HUES64 (cell line): Measurements from ENCODE around the gene CIDEA.

Experiments
- H3K27ac ChIP-seq: 2 replicates; pipeline ENCODE4 v1.7.0; 2013; ENCODE audit warnings: low read depth, low read length, inconsistent platforms
- H3K27me3 ChIP-seq: 2 replicates; pipeline ENCODE4 v1.6.1; 2013; ENCODE audit warnings: mild to moderate bottlenecking, low read length; ENCODE audit not compliant: insufficient read depth
- H3K36me3 ChIP-seq: 2 replicates; pipeline ENCODE4 v1.6.1; 2013; ENCODE audit warnings: mild to moderate bottlenecking, low read length; ENCODE audit not compliant: insufficient read depth
- H3K4me1 ChIP-seq: 2 replicates; pipeline ENCODE4 v1.6.1; 2013; ENCODE audit warnings: mild to moderate bottlenecking, low read length, moderate library complexity; ENCODE audit not compliant: insufficient read depth
- H3K4me3 ChIP-seq: 2 replicates; pipeline ENCODE4 v1.5.1; 2013; ENCODE audit warnings: mild to moderate bottlenecking, low read length, moderate library complexity
- H3K9ac ChIP-seq: 2 replicates; pipeline ENCODE4 v1.6.1; 2013; ENCODE audit warnings: mild to moderate bottlenecking, low read depth, low read length
- H3K9me3 ChIP-seq: 2 replicates; pipeline ENCODE4 v1.6.1; 2013; ENCODE audit warnings: low read depth, low read length; ENCODE audit not compliant: insufficient read depth
- WGBS: fragments of 150-250, 120-280 bp; methylation state at CpG from one replicate; pipeline ENCODE4 v1.1.7; 2013; ENCODE audit warnings: missing lambda C conversion rate; 5-methylcytosine and 5-hydroxymethylcytosine counted together

CIDEA gene

GRCh38 chr18:12312976-12313375, 58.8 kb downstream of the CIDEA start:
- peaks cover 10% of the 10 kb centered on the region; the same call in 1 of the 2 replicates for H3K27me3 ChIP-seq
- H3K36me3 ChIP-seq: peaks cover 78% of the 10 kb centered on the region
- H3K4me3 ChIP-seq: no peak overlapping the region
- H3K27ac ChIP-seq: no peak overlapping the region
- peaks cover 9% of the 10 kb centered on the region; the same call in 1 of the 2 replicates for H3K9me3 ChIP-seq
- peaks cover 12% of the 10 kb centered on the region for H3K4me1 ChIP-seq
- no peak overlapping the region for H3K9ac ChIP-seq

- Histone ChIP-seq H3K27me3 (peaks cover 7% of the 10 kb centered on the region; the same call in 1 of the 2 replicates), H3K36me3 (peaks cover 85% of the 10 kb centered on the region), H3K9ac (no peak overlapping the region), H3K27ac (no peak overlapping the region), H3K4me3 (no peak overlapping the region), H3K9me3 (peaks cover 9% of the 10 kb centered on the region; the same call in 1 of the 2 replicates), H3K4me1 (peaks cover 12% of the 10 kb centered on the region)
- WGBS: 83% methylated on average over 5 of the region's 5 CpGs
Observed at GRCh38 chr18:12313530-12314245, 59.5 kb downstream of the CIDEA start.

DNA sequence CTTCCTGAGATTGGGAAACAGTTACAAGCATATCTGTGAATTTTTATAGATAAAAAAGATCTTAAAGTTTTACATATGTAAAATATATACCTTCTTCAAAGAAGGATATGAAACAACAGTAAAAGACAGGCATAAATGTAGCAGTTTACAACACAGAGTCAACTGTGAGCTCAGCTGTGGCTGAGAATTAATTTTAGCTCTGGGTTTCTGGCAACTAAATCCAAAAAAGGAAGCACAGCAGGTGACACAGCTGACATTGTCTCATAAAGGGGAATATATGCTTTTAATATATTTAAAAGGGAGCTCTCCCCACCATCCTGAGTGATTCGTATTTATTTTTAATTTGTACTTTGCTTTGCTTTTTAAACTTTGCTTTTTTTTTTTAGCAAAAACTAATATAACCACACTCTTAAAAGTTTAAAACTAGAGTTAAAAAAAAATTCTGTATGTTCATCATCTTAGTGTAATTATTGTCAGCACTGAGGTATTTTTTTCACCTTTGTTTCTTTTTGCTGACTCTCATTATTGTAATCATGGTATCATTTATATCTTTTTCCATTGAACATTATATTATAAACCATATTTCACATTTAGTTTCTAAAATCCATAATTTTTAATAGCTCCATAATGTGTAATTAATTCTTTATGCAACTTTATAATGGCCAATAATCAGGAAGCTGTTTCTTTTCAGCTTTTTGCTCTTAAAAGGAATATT, 60.6 kb downstream of the CIDEA start:
- Histone ChIP-seq H3K9me3 (peaks cover 9% of the 10 kb centered on the region; the same call in 1 of the 2 replicates), H3K27ac (no peak overlapping the region), H3K27me3 (no peaks in the 10 kb centered on the region), H3K9ac (no peak overlapping the region), H3K4me1 (peaks cover 7% of the 10 kb centered on the region; the same call in 1 of the 2 replicates), H3K4me3 (no peak overlapping the region), H3K36me3 (peaks cover 87% of the 10 kb centered on the region)
- WGBS: no CpG with 5 or more reads among the region's 1 CpG

GRCh38 chr18:12315490-12315889, 61.3 kb downstream of the CIDEA start:
- peaks cover 87% of the 10 kb centered on the region for H3K36me3 ChIP-seq
- 88% methylated on average over 9 of the region's 10 CpGs for WGBS
- no peak overlapping the region for H3K27ac ChIP-seq
- peaks cover 9% of the 10 kb centered on the region; the same call in 1 of the 2 replicates for H3K9me3 ChIP-seq
- peaks cover 5% of the 10 kb centered on the region; the same call in 1 of the 2 replicates for H3K4me1 ChIP-seq
- H3K9ac ChIP-seq: no peak overlapping the region
- no peak overlapping the region for H3K4me3 ChIP-seq
- no peaks in the 10 kb centered on the region for H3K27me3 ChIP-seq

DNA sequence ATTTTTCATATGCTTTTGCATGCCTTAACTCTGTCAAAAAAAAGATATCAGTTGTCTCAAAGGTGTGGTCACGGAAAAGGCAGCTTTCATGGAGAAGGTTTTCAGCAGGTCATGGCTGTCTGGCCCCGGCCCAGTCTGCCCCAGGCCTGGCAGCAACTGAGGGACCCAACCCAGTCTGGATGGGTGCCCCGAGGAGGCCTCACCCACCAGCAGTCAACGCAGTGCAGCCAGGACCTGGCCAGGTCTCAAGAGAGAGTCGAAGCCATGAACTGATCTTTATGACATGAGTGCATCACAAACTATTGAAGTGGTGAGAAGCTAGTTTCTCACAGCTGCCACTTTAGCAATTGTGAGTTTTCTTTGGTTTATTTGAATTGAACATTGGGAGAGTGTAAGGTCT, 61.8 kb downstream of the CIDEA start:
- 94% methylated on average over 5 of the region's 5 CpGs for WGBS
- Histone ChIP-seq H3K9ac (no peak overlapping the region), H3K36me3 (peaks cover 87% of the 10 kb centered on the region), H3K9me3 (peaks cover 9% of the 10 kb centered on the region; the same call in 1 of the 2 replicates), H3K27ac (no peak overlapping the region), H3K4me3 (no peak overlapping the region), H3K27me3 (no peaks in the 10 kb centered on the region), H3K4me1 (peaks cover 5% of the 10 kb centered on the region; the same call in 1 of the 2 replicates)

DNA sequence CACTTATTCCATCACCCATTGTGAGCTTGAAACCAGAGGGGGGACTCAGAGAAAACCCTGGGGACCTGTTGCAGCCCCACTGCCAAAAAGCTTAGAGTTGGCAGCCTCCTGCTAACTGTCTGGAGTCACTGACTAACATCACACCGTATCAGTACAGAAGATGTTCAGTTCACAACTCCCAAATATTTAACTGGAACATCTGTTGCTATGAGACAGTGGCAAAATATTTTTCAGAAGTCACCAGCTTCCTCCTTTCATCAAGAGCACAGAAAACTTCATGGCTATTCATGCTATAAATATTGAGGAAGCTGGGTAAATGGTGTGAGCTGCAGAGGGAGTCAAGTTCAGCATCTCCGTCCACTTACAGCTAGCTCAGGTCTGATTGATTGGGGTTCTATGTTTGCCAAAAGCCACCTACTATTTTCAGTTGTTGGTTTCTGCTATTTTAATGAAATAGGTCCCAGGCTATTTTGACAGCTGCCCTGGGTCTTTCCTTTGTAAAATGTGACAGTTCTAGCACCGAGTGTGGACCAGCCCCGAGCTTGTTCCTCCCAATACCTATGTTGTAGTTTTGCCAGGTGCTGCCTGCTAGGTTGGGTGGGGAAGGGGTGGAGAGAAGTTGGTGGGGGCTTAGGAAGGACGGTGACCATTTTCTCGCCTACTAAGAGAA, 63.6 kb downstream of the CIDEA start:
- 93% methylated on average over 6 of the region's 6 CpGs for WGBS
- Histone ChIP-seq H3K9me3 (no peaks in the 10 kb centered on the region), H3K27me3 (no peaks in the 10 kb centered on the region), H3K4me3 (no peak overlapping the region), H3K9ac (no peak overlapping the region), H3K27ac (no peak overlapping the region), H3K4me1 (peaks cover 5% of the 10 kb centered on the region; the same call in 1 of the 2 replicates), H3K36me3 (peaks cover 86% of the 10 kb centered on the region)

- H3K27me3 ChIP-seq: no peaks in the 10 kb centered on the region
- H3K27ac ChIP-seq: no peak overlapping the region
- H3K4me3 ChIP-seq: no peak overlapping the region
- no peaks in the 10 kb centered on the region for H3K9me3 ChIP-seq
- WGBS: 65% methylated on average over 5 of the region's 5 CpGs
- H3K9ac ChIP-seq: no peak overlapping the region
- H3K36me3 ChIP-seq: peaks cover 86% of the 10 kb centered on the region
- peaks cover 3% of the 10 kb centered on the region; the same call in 1 of the 2 replicates for H3K4me1 ChIP-seq
Observed at GRCh38 chr18:12318334-12318697, 64.2 kb downstream of the CIDEA start.

GRCh38 chr18:12318857-12319256, 64.7 kb downstream of the CIDEA start:
- 100% methylated on average over 1 of the region's 5 CpGs for WGBS
- no peaks in the 10 kb centered on the region for H3K9me3 ChIP-seq
- H3K27me3 ChIP-seq: no peaks in the 10 kb centered on the region
- H3K27ac ChIP-seq: no peak overlapping the region
- peaks cover 81% of the 10 kb centered on the region for H3K36me3 ChIP-seq
- H3K9ac ChIP-seq: no peak overlapping the region
- H3K4me3 ChIP-seq: no peak overlapping the region
- no peaks in the 10 kb centered on the region for H3K4me1 ChIP-seq

GRCh38 chr18:12321333-12321732, 67.2 kb downstream of the CIDEA start:
- Histone ChIP-seq H3K9me3 (no peaks in the 10 kb centered on the region), H3K4me1 (no peaks in the 10 kb centered on the region), H3K36me3 (peaks cover 74% of the 10 kb centered on the region), H3K27me3 (no peaks in the 10 kb centered on the region), H3K4me3 (no peak overlapping the region), H3K27ac (no peak overlapping the region), H3K9ac (no peak overlapping the region)
- 86% methylated on average over 4 of the region's 4 CpGs for WGBS

DNA sequence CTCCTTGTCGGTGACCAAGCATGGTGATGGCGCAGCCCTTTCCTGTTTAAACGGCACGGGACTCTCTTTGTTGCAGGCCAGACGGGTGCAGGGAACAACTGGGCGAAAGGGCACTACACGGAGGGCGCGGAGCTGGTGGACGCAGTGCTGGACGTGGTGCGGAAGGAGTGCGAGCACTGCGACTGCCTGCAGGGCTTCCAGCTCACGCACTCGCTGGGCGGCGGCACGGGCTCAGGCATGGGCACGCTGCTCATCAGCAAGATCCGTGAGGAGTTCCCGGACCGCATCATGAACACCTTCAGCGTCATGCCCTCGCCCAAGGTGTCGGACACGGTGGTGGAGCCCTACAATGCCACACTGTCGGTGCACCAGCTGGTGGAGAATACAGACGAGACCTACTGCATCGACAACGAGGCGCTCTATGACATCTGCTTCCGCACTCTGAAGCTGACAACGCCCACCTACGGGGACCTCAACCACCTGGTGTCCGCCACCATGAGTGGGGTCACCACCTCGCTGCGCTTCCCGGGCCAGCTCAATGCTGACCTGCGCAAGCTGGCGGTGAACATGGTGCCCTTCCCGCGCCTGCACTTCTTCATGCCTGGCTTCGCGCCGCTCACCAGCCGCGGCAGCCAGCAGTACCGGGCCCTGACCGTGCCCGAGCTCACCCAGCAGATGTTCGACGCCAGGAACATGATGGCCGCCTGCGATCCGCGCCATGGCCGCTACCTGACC, 71.0 kb downstream of the CIDEA start:
- Histone ChIP-seq H3K4me1 (no peaks in the 10 kb centered on the region), H3K9me3 (no peaks in the 10 kb centered on the region), H3K4me3 (no peak overlapping the region), H3K27me3 (no peaks in the 10 kb centered on the region), H3K27ac (no peak overlapping the region), H3K36me3 (peaks cover 81% of the 10 kb centered on the region), H3K9ac (no peak overlapping the region)
- WGBS: 97% methylated on average over 58 of the region's 58 CpGs
